Activated T-cell treated with anti-CD3 and anti-CD28 coated beads, Interleukin-2, amount 50 U/mL, for 72 hours (primary cell): ENCODE measurements around the gene WNT9A. TPM values are rescaled to one million over a fixed set of nuclear protein-coding genes. Genes with fewer than 3 reads are reported as not detected.

Source experiments
- ATAC-seq, 2 donors: fragments of 150-1000 bp; cut with Tn5 transposase; replicated peaks in 1 of 2; 2 replicates each; pipeline ENCODE4 v1.10.0; 2021; ENCODE audit warnings: moderate library complexity in 2 of 2, mild to moderate bottlenecking in 1 of 2
- DNase-seq, 2 donors: peaks; one replicate each; pipeline ENCODE4 v3.0.0; 2021 to 2022; ENCODE audit warnings: mixed read lengths in 1 of 2
- H3K27ac Mint-ChIP-seq: one replicate; pipeline ENCODE4 v1.8.0; 2022; ENCODE audit warnings: mild to moderate bottlenecking, moderate library complexity, mixed read lengths
- H3K27me3 Mint-ChIP-seq: one replicate; pipeline ENCODE4 v1.8.0; 2022; ENCODE audit warnings: low read depth, mixed read lengths
- H3K36me3 Mint-ChIP-seq, 2 donors: one replicate each; pipeline ENCODE4 v1.8.0; 2022; ENCODE audit warnings: mixed read lengths in 2 of 2, mild to moderate bottlenecking in 1 of 2; ENCODE audit not compliant: insufficient read depth in 2 of 2
- H3K4me1 Mint-ChIP-seq: one replicate; pipeline ENCODE4 v1.8.0; 2022; ENCODE audit warnings: low read depth, mixed read lengths
- H3K4me3 Mint-ChIP-seq, 2 donors: one replicate each; pipeline ENCODE4 v1.8.0; 2022; ENCODE audit warnings: mild to moderate bottlenecking in 2 of 2, mixed read lengths in 2 of 2, moderate library complexity in 2 of 2
- H3K9me3 Mint-ChIP-seq, 2 donors: one replicate each; pipeline ENCODE4 v1.8.0; 2022; ENCODE audit warnings: mixed read lengths in 2 of 2
- total RNA-seq, 2 donors: library from RNA; stranded (reverse); gene quantifications; one replicate each; pipeline ENCODE4 v1.2.3, GENCODE V29; 2022

The WNT9A gene
- total RNA-seq, 2 donors from 2014 or later: 0.28 TPM; not detected in 1

DNA sequence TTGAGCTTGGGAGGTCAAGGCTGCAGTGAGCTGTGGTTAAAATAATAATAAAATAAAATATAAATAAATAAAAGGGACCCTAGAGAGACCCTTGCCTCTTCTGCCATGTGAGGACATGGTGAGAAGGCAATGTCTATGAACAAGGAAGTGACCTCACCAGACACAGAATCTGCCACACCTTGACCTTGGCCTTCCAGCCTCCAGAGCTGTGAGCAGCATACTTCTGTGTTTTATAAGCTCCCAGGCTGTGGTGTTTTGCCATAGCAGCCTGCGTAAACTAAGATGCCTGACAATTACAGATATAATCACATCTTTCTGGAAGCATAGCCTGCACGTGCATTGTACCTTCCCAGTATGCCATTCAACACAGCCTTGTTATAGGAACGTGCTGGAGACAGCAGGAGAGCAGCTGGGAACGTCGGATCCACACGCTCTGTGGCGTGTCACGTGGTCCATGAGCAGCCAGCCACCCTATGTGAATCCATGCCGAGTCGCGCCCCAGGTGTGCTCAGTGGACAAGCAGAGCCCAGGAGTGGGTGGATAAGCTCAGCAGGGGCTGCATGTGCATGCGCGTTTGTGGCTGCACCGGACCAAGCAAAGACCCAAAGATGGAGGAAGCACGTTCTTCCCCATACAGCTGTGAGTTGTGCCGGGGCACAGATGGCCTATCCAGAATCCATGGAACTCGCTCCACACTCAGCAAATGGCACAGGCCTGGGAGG lies 17.8 kb downstream of the WNT9A start:
- Mint-ChIP-seq H3K36me3 (peaks cover 3 to 5% of the 10 kb centered on the region in 2 donors), H3K9me3 (peaks cover 3% of the 10 kb centered on the region in 2 donors), H3K4me1 (peaks cover 20% of the 10 kb centered on the region), H3K27ac (no peak overlapping the region), H3K4me3 (no peak overlapping the region), H3K27me3 (peaks cover 6% of the 10 kb centered on the region)
- ATAC-seq: no peak
- no peak for DNase-seq

DNA sequence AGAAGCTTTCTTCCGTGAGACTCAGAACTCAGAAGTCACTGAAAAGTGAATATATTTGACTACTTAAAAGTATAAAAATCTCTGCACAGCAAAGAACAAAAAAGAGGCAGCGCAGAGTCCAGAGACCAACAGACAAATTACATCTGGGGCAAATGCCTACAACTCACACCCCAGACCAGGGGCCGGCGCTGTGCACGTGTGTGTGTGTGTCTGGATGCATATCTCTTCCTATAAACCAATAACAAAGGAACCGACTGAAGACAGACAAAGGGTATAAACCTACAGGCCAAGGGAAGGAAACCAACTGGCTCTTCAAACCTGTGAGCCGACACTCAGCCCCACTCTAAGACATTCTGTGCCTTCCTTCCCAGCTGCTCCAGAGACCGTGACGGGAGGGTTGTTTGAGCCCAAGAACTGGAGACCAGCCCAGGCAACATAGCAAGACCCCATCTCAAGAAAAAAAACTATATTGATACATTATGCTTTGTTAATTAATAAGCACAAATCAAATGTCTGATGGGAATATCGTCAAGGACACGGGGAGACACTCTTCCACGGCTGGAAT lies 18.8 kb downstream of the WNT9A start:
- no peak for ATAC-seq
- H3K4me1 Mint-ChIP-seq: peaks cover 14% of the 10 kb centered on the region

GRCh38 chr1:227927971-227928741 lies 19.6 kb downstream of the WNT9A start:
- no peaks in the 10 kb centered on the region for H3K36me3 Mint-ChIP-seq
- no peak overlapping the region for H3K27ac Mint-ChIP-seq
- no peak overlapping the region for H3K4me3 Mint-ChIP-seq
- no peaks in the 10 kb centered on the region for H3K9me3 Mint-ChIP-seq
- peaks cover 14% of the 10 kb centered on the region for H3K4me1 Mint-ChIP-seq
- DNase-seq (no peak), ATAC-seq (no peak)
- peaks cover 6% of the 10 kb centered on the region for H3K27me3 Mint-ChIP-seq

More for the DNA sequence above, 18.8 kb downstream of the WNT9A start:
- no peak overlapping the region for H3K4me3 Mint-ChIP-seq
- H3K36me3 Mint-ChIP-seq: no peaks in the 10 kb centered on the region
- DNase-seq: no peak
- no peaks in the 10 kb centered on the region for H3K9me3 Mint-ChIP-seq
- peaks cover 6% of the 10 kb centered on the region for H3K27me3 Mint-ChIP-seq
- H3K27ac Mint-ChIP-seq: no peak overlapping the region

- DNase-seq (no peak), ATAC-seq (no peak)
- no peaks in the 10 kb centered on the region for H3K9me3 Mint-ChIP-seq
Observed at GRCh38 chr1:227926896-227927885, 20.5 kb downstream of the WNT9A start.

DNA sequence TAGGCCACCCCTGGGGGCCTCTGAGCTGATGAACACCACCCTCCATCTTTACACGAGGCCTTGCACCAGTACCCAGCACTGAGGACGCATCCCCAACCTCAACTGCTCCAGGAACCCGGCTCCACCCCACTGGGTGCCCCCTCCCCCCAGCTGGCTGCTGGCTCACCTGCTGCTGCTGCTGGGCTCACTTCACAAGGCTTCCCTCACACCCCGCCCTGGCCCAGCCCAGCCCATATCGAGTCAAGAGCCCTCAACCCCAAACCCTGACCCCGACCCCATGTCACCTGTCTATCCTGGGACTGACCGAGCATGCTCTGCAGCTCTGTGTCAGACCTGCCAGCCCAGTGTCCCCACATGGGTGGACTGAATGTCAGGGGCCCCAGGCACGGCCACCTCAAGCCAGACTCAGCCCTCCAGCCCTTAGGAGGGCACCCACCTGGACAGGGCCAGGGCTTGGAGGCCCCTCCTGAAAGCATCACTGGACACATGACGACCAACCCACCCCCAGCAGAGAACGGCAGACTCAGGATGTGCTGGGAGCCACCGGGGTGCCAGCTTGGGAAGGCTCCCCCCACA lies 21.4 kb downstream of the WNT9A start:
- Mint-ChIP-seq H3K4me1 (peaks cover 6% of the 10 kb centered on the region), H3K4me3 (no peak overlapping the region), H3K27ac (no peak overlapping the region), H3K9me3 (no peaks in the 10 kb centered on the region), H3K36me3 (no peaks in the 10 kb centered on the region), H3K27me3 (no peaks in the 10 kb centered on the region)
- no peak for ATAC-seq
- no peak for DNase-seq

More at GRCh38 chr1:227926896-227927885, 20.5 kb downstream of the WNT9A start:
- H3K4me3 Mint-ChIP-seq: no peak overlapping the region
- peaks cover 1% of the 10 kb centered on the region for H3K27me3 Mint-ChIP-seq
- no peak overlapping the region for H3K27ac Mint-ChIP-seq
- no peaks in the 10 kb centered on the region for H3K36me3 Mint-ChIP-seq
- H3K4me1 Mint-ChIP-seq: peaks cover 10% of the 10 kb centered on the region

DNA sequence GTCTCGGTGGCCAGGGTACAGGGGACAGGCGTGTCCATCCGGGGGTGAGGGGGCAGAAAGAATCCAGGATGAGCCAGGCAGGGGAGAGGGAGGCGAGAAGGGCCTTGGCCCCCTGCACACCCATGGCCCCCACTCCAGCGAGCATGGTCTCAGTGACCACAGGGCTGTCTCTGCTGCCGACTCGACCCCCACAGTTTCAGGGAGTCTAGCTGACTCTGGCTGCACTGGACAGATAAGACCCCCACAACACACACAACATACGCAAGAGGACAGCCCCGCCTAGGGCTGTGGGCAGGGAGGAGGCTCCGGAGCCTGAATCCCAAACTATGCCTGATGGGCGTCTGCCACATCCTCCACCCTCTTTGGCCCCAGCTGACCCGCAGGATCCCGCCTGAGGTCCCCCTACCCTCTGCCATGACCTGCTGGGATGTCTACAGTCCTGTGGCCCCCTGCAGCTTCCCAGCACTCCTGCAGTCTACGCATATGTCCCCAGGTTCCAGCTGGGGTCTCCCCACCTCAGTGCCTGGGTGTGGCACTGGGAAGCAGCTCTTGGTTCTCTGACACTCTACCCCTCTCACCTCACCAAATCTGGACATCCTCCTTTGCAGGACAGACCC lies 22.0 kb downstream of the WNT9A start:
- no peaks in the 10 kb centered on the region for H3K4me1 Mint-ChIP-seq
- H3K27me3 Mint-ChIP-seq: no peaks in the 10 kb centered on the region
- no peaks in the 10 kb centered on the region for H3K36me3 Mint-ChIP-seq
- DNase-seq (no peak), ATAC-seq (no peak)
- H3K9me3 Mint-ChIP-seq: no peaks in the 10 kb centered on the region
- no peak overlapping the region for H3K27ac Mint-ChIP-seq
- no peak overlapping the region for H3K4me3 Mint-ChIP-seq

DNA sequence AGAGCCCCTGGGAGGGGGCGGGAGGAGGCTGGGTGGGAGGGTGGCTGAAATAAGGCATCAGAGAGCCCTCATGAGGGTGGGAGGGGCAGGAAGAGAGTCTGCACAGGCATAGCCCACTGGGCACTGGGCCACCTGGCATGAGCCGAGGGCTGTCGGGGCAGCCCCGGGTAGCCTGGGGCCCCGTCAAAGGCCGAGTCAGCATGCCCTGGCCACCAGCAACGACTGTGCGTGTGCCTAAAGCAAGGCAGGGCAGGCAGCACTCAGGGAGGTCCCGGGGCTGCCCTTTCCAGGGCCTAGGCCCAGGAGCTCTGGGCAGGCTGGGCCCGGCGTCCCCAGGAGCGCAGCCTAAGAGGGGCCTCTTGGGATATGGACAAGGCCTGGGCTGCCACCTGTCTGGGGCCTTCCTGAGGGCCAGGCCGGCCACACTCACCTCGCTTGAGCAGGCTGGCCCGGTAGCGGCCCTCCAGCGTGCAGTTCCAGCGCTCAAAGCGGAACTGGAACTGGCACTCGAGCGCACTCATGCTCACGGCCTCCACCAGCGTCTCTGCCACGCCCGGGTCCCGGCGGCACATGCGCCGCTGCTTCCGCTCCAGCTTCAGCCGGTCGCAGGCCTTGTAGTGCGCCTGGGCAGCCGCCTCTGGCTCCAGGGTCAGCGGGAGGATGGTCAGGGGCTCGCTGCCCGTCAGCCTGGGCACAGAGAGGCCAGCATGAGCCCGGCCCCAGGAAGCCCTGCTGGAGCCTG lies 22.7 kb downstream of the WNT9A start:
- no peak for ATAC-seq
- H3K27me3 Mint-ChIP-seq: no peaks in the 10 kb centered on the region

DNA sequence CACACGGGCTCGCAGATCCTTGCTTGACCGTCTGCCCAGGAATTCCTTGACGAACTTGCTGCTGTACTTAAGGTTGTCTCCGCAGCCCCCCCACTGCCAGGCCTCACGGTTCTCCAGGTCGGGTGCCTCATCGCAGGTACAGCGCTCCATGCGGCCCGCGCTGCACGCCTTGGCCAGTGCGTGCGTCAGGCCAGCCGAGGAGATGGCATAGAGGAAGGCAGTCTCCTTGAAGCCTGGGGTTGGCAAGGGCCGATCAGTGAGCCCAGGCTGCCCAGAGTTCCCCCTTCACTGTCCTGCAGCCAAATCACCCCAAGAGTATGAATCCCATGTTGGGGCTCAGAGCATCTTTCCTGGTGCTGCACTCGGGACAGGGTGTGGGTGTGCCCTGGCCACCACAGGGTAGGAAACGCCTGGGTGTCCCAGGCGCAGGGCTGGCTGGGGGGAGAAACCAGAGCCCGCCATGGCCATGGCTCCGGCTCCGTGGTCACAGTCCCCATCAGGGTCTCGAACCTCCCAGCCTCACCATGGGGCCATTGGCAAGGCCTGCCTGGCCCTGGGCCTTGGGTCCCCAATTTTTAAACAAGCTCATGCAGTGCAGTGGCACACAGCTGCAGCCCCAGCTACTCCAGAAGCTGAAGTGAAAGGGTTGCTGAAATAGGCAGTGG lies 23.4 kb downstream of the WNT9A start:
- no peaks in the 10 kb centered on the region for H3K9me3 Mint-ChIP-seq
- DNase-seq: no peak
- no peaks in the 10 kb centered on the region for H3K27me3 Mint-ChIP-seq
- H3K4me1 Mint-ChIP-seq: no peaks in the 10 kb centered on the region
- H3K4me3 Mint-ChIP-seq: no peak overlapping the region
- no peaks in the 10 kb centered on the region for H3K36me3 Mint-ChIP-seq
- no peak for ATAC-seq
- H3K27ac Mint-ChIP-seq: no peak overlapping the region

More for the DNA sequence above, 22.7 kb downstream of the WNT9A start:
- Mint-ChIP-seq H3K36me3 (no peaks in the 10 kb centered on the region), H3K4me3 (no peak overlapping the region), H3K27ac (no peak overlapping the region), H3K4me1 (no peaks in the 10 kb centered on the region), H3K9me3 (no peaks in the 10 kb centered on the region)
- no peak for DNase-seq

DNA sequence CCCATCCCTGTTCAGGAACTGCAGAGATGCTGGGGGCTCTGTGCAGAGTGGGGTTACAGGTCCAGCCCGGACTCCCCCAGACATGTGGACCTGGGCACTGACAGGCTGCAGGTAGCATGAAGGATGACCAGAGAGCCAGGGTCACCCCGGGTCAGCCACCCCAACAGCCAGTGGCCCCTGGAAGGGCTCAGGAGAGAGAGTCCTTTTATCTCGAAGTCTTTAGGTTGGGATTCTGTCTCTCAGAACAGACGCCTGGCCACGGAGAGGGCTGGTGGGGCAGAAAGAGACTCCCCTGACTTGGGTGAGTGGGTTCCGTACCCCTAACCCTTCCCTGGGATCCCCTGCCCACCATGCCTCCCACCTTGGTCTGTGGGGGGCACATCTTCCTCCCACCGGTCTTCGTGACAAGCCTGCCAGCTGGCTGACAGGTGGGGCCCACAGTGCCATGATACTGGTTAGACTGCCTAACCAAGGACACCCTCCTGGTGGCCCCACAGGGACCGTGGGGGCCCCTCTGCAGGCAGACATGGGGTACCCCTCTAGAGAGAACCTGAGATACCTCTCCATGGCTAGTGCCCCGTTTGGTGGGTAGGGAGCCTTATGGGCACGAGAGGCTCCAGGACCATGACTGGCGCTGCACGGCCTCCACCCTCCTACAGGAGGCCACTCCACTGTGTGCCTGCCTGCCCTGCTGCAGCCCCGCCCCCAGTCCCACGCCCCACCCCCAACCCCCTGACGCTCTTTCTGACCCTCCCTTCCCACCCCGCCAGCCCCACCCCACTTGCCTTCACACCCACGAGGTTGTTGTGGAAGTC lies 24.2 kb downstream of the WNT9A start:
- no peaks in the 10 kb centered on the region for H3K4me1 Mint-ChIP-seq

DNA sequence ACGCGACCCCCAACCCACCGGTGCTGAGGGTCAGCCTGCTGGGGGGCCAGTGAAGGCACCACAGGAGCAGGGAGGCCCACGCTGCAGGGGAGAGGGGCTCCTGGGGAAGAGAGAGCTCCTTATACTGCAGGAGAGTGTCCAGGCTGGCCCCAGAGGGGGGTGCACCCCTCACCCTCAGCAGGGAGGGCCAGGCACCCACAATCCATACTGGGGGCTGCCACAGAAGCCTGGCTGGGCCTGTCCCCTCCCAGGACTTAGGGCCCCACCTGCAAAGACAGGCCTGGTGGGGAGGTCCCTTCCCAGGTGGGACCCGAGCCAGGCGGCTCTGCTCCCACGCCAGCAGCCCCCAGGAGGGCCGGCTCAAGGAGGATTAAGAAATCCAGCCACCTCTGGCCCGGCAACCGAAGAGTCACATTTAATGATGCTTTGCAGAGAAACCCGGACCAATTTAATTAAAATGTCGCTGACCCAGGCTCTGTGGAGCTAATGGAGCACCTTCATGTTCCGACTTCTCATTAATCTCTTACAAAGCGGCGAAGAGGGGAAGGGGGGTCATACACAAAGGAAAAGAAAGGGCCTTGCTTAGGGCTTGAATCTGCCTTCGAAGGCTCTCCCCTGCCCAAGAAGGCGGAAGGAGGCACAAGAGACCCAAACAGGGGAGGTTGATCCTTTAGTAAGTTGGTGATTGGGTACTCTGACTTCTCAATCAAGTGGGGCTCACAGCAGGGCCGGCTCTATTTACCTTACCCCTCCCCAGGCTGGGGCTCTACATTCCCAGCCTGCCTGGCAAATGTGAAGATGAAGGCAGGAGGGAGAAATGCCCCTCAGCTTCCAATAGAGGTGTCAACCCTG lies 25.0 kb downstream of the WNT9A start:
- H3K27me3 Mint-ChIP-seq: no peaks in the 10 kb centered on the region
- no peaks in the 10 kb centered on the region for H3K36me3 Mint-ChIP-seq
- H3K4me3 Mint-ChIP-seq: no peak overlapping the region
- ATAC-seq (no peak), DNase-seq (no peak)
- no peaks in the 10 kb centered on the region for H3K4me1 Mint-ChIP-seq
- H3K9me3 Mint-ChIP-seq: no peaks in the 10 kb centered on the region
- H3K27ac Mint-ChIP-seq: no peak overlapping the region

More for the DNA sequence above, 24.2 kb downstream of the WNT9A start:
- no peaks in the 10 kb centered on the region for H3K9me3 Mint-ChIP-seq
- no peak overlapping the region for H3K4me3 Mint-ChIP-seq
- no peak overlapping the region for H3K27ac Mint-ChIP-seq
- ATAC-seq: no peak
- no peak for DNase-seq
- H3K36me3 Mint-ChIP-seq: no peaks in the 10 kb centered on the region
- H3K27me3 Mint-ChIP-seq: no peaks in the 10 kb centered on the region
